Panc1 (cell line): ENCODE data around the gene PLEKHA7.

ENCODE experiments used
- CTCF ChIP-seq: fragments of 450-650 bp; IDR thresholded peaks from 2 replicates; pipeline ENCODE4 v1.5.1; 2017; ENCODE audit warnings: mild to moderate bottlenecking
- POLR2AphosphoS5 ChIP-seq: IDR thresholded peaks from 2 replicates; pipeline ENCODE4 v1.6.1; 2012; ENCODE audit warnings: mild to moderate bottlenecking, low read depth, low read length, moderate library complexity
- SIN3A ChIP-seq: IDR thresholded peaks from 2 replicates; pipeline ENCODE4 v1.6.1; 2012; ENCODE audit warnings: low read depth, mild to moderate bottlenecking, low read length, moderate library complexity, borderline replicate concordance; ENCODE audit not compliant: insufficient read depth

GRCh38 chr11:16832193-16832539, 182.0 kb downstream of the PLEKHA7 start:
- no peak for TF ChIP-seq POLR2AphosphoS5
- TF ChIP-seq CTCF: no peak
- TF ChIP-seq SIN3A: no peak
